Glomerular visceral epithelial cell (primary cell): ENCODE results near the gene UQCRH.

ENCODE experiments used
- DNase-seq: peaks from one replicate; pipeline ENCODE4 v3.0.0-alpha.2; 2016; ENCODE audit errors: extremely low spot score

Gene UQCRH

DNA sequence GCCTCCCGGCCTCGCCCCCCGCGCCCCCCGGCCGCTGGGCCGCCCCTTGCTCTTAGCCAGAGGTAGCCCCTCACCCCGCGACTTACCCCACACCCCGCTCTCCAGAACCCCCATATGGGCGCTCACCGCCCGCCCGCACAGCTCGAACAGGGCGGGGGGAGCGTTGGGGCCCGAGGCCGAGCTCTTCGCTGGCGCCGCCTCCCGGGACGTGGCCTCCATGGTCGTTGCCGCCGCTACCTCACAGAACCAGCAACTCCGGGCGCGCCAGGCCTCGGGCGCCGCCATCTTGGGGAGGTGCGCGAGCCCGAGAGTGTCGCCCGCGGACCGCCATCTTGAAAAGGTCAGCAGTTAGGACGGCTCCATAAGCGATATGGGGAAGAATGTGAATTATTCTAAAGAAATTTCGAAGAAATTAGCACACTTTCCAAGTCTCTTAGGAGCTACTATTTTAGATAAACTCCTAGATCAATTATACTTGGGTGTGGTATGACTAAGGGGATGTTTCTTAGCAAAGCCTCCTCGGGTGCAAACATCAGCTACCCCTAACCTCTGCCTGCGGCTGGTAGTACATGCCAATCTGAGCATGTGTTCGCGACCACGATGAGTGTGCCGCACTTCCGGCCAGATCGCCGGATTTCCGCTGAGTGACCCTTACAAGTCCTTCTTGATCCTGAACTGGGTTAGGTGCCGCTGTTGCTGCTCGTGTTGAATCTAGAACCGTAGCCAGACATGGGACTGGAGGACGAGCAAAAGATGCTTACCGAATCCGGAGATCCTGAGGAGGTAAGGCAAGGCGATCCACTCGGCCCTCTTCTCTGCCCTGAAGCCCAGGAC lies at the start of gene UQCRH, which contains the start of gene LRRC41:
TSS of gene UQCRH (plus strand) at position 661 of the 834 bp plus-strand sequence. CDS start at position 730, 69 bp downstream.
TSS of gene LRRC41 (minus strand) at position 579 of the 834 bp plus-strand sequence. CDS start at position 285, 294 bp downstream.
- peak; percentile 98 for DNase-seq

GRCh38 chr1:46254668-46255067 lies 48.8 kb upstream of the UQCRH start:
- DNase-seq: peak; percentile 11

DNA sequence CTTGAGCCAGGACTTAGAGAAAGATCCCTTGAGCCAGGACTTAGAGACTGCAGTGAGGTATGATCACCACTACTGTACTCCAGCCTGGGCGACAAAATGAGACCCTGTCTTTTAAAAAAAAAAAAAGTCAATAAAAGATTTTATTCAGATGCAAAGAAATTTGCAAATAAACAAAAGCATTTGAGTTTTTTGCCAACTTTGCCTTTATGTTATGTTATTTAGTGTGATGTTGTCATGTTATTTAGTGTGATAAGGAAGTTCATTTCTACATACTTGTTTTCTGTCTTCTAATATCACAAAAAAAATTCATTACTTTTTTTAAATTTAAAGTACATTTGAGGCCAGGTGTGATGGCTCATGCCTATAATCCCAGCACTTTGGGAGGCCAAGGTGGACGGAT lies 47.0 kb upstream of the UQCRH start:
- no peak for DNase-seq

DNA sequence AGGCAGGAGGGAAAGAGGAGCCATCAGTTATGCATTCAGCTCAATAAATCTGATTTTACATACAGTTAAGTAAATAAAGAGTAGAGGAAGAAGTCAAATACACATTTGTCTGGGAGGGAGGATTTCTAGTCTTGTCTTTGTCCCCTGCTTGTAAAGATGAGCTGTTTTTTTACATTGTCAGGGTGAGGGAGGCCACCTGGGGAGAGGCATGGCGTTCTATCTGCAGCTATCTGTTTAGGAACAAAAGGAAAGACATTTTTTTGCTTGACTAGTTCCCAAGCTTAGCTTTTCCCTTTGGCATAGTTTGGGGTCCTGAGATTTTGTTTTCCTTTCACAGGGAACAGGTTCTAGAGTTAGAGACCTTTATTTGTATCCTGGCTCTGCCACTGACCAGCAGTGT lies 41.0 kb upstream of the UQCRH start:
- DNase-seq: no peak

GRCh38 chr1:46263146-46263545 lies 40.4 kb upstream of the UQCRH start:
- no peak for DNase-seq

- no peak for DNase-seq
These were observed 34.9 kb upstream of the UQCRH start for GRCh38 chr1:46268578-46268977.

- no peak for DNase-seq
These were observed 29.1 kb upstream of the UQCRH start for GRCh38 chr1:46274225-46275029.

- DNase-seq: no peak
These were observed 28.5 kb upstream of the UQCRH start for GRCh38 chr1:46275030-46275337.

DNA sequence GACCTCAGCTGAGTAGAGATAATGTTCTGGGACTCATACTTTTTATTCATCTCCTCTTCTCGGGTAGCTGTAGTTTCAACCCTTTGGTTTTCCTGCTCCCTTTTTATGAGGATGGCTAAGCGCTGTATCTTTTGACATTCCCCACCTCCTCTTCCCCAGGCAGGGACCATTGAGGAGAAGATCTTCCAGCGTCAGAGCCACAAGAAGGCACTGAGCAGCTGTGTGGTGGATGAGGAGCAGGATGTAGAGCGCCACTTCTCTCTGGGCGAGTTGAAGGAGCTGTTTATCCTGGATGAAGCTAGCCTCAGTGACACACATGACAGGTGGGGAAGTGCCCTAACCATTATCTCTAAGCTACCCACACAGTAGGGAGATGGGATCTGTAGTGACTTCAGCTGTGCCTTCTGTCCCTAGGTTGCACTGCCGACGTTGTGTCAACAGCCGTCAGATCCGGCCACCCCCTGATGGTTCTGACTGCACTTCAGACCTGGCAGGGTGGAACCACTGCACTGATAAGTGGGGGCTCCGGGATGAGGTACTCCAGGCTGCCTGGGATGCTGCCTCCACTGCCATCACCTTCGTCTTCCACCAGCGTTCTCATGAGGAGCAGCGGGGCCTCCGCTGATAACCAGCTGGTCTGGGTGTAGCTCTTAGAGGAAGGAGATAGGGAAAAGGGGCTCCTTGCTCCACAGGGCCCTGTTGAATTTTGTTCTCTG lies 25.7 kb upstream of the UQCRH start:
- no peak for DNase-seq

- peak; percentile 33 for DNase-seq
These were observed 24.7 kb upstream of the UQCRH start for GRCh38 chr1:46278807-46279206.

- no peak for DNase-seq
These were observed 23.4 kb upstream of the UQCRH start for GRCh38 chr1:46280092-46280491.

- DNase-seq: no peak
These were observed 22.5 kb upstream of the UQCRH start for GRCh38 chr1:46281021-46281420.

DNA sequence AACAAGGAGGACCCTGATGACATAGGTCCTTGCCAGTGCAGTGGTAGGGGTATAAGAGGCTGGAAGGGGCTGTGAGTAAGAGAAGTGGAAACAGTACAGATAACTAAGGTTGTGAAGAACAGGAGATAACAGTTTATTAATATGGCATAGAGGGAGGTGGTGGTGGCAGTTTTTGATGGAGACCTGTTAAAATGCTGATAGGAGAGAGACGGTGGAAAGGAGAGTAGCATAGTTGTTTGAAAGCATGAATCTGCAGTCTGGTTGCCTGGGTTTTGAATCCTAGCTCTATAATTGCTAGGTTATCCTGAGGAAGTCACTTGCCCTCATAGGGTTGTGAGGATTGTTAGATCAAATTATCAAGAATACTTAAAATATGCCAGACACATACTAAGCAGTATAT lies 19.4 kb upstream of the UQCRH start:
- DNase-seq: no peak

DNA sequence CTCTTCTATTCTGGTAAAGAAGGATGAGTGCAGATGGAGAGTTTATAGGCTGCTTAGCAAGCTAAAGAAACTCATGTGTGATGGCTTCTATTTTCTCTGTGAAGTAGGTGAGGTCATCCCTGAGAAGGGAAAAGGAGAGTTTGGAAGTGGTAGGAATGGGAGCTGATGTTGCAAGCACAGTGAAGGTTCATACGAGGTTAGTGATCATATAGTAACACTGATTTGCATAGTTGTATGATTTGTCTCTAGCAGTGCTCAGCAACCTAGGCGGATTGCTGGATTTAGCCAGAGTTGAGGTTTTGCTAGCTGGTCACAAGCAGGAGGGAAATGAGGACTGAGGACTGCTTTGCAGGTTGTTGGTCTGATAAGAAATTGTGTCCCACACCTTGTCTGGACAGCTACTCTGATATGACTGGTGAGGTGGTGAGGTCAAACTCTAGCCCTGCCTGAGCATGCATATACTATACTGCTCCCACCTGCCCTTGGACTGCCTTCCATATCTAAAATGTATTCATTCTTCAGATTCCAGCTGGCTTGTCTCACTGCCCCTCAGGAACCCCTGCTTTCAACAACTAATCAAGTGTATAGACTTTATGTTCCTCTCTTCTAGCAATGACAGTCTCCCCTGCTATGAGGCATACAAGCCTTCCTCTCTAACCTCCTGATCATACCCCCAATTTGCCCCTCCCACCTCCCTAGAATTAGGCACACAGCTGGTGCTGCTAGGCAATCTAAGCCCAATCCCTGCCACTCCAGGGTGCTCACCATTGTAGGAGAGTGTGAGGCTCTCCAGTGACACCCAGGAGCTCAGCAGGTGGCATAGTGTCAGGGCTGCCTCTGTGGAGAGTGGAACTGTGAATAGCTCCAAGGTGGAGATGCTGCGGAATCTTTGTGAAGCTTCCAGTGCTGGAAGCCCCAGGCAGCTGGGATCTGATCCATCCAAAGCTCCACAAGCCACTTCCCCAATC lies 18.6 kb upstream of the UQCRH start:
- no peak for DNase-seq

DNA sequence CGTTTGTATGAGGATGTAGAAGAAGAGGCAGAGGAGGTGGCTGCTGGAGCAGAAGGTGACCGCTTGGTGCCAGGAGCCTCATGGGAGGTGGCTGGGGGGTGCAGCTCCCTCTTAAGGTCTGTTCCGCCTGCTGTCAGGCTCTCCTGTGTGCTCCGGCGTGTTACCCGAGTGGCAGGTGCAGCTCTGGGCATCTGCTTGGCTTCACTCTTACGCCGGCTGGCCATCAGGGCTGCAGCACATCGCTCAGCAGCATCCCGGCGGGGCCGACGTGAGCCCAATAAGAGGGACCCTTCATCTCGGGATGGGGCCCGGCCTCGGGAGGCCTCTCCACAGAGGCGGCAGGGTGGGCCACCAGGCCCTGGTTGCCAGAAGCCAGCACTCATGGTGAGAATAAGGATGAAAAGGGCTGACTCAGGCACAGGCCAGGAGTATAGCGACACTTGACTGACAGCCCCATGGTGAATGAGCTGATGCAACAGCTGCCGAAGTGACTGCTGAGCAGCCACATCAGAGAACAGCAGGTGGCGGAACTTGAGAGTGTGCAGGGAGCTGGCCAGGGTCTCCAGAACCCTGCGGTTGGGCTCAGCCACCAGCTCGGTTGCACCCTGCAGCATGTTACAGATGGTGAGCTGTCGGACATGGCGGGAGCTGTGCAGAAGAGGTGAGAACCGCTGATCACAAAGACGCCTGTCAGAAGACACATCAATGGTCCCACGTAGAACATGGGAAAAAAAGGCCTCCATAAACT lies 17.6 kb upstream of the UQCRH start:
- DNase-seq: no peak

DNA sequence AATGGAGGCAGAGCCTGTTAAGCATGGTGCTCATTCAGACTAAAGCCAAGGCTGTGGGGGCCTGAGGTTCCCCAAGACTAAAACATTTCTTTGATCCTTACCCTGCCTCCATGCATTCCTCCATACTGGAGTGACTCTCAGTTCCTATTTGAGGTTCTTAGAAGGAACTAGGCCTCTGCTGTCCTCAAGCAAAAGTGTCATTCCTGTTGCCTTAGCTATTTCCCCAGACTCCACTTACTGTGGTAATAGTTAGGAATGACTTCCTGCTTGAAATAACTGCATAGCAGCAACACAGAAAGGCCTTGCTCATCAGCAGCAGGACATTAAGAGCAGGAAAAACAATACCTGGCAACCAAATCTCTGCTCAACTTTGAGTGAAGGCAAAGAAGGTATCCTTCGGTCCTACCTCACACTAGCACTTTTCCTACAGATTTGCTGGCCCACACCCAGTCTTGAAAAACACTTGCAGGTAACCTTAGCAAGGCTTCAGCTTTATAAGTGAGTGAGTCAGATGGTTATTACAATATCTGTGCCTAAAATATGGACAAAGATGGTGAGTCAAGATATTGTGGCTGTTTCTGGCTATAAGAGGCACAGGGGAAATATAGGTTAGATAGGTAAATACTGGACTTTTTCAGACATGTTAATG lies 14.9 kb upstream of the UQCRH start:
- peak; percentile 49 for DNase-seq

DNA sequence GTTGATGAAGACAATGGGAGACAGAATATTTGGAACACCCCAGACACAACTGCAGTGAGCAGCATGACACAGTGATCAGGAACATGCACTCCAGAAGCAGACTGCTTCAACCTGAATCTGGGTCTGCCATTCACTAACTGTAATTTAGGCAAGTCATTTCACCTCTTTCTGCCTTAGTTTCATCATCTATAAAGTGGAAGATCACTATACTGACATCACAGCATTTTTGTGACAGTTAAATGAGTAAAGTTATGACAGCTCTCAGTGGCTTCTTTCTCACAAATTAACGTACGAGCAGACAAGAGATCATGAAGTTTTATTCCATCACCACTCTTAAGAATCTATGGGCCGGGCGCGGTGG lies 14.4 kb upstream of the UQCRH start:
- DNase-seq: no peak

DNA sequence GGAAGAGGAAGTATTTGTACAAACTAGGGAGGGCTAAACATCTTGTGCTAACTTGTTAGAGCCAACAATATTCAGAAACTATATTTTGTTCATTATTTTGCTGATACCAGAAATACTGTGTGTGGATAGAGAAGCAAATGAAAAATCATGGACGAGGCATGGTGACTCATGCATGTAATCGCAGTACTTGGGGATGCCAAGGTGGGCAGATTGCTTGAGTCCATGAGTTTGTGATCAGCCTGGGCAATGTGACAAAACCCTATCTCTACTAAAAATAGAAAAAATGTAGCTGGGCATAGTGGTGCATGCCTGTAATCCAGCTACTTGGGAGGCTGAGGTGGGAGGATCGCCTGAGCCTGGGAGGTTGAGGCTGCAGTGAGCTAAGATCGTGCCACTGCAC lies 13.5 kb upstream of the UQCRH start:
- no peak for DNase-seq

- DNase-seq: no peak
These were observed 8.2 kb upstream of the UQCRH start for GRCh38 chr1:46295306-46295705.

DNA sequence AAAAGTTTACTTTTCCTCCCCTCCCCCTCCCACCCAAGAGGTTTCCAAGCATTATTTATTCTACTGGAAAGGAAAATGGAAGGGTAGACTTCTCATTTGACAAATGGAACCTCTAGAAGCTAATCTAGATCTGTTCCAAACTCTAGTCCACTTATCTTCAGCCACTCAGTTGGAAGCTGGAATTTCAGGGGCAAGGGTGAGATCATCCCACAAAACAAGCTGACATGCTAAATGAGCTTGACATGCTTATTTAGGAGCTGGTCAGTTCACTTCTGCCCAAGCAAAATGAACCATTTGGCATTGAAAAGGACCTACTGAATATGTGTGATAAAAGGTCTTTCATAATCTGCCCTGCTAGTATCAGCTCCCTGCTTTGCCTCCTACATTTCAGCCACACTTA lies 5.1 kb upstream of the UQCRH start:
- DNase-seq: peak; percentile 35
